ENCODE results near the gene RPL39L.

The RPL39L gene

GRCh38 chr3:187110156-187110555, 29.1 kb downstream of the RPL39L start:
- no peak for TF ChIP-seq ZBTB7A (IDR thresholded peaks at IDR 0.05; ENCODE audit: low read depth)
- TF ChIP-seq TCF12 (IDR thresholded peaks at IDR 0.05; ENCODE audit: low read depth) = no peak

GRCh38 chr3:187107989-187108388, 31.3 kb downstream of the RPL39L start:
- TF ChIP-seq EGR1 (IDR thresholded peaks at IDR 0.05) (no peak), CEBPB (IDR thresholded peaks at IDR 0.05) (no peak), FOXM1 (IDR thresholded peaks at IDR 0.05; ENCODE audit: borderline replicate concordance, low read depth) (no peak), TAF1 (IDR thresholded peaks at IDR 0.05; ENCODE audit: low read depth) (no peak), REST (IDR thresholded peaks at IDR 0.05; ENCODE audit: low read depth) (no peak), MAX (IDR thresholded peaks at IDR 0.05) (no peak), RAD21 (IDR thresholded peaks at IDR 0.05; ENCODE audit: low read depth) (no peak), CREB1 (IDR thresholded peaks at IDR 0.05; ENCODE audit: low read depth) (no peak), TCF12 (IDR thresholded peaks at IDR 0.05; ENCODE audit: low read depth) (no peak), USF1 (IDR thresholded peaks at IDR 0.05) (no peak), YY1 (IDR thresholded peaks at IDR 0.05; ENCODE audit: low read depth) (no peak), NFIC (IDR thresholded peaks at IDR 0.05) (no peak), EP300 (IDR thresholded peaks at IDR 0.05; ENCODE audit: borderline replicate concordance) (no peak), TEAD4 (IDR thresholded peaks at IDR 0.05) (no peak), ZBTB7A (IDR thresholded peaks at IDR 0.05; ENCODE audit: low read depth) (no peak)

GRCh38 chr3:187105700-187106099, 33.6 kb downstream of the RPL39L start:
- TF ChIP-seq EP300 (IDR thresholded peaks at IDR 0.05; ENCODE audit: borderline replicate concordance) (no peak), TCF12 (IDR thresholded peaks at IDR 0.05; ENCODE audit: low read depth) (no peak), FOXM1 (IDR thresholded peaks at IDR 0.05; ENCODE audit: borderline replicate concordance, low read depth) (no peak), TAF1 (IDR thresholded peaks at IDR 0.05; ENCODE audit: low read depth) (no peak), NFIC (IDR thresholded peaks at IDR 0.05) (no peak)

- TF ChIP-seq YY1 (IDR thresholded peaks at IDR 0.05; ENCODE audit: low read depth) (no peak), RAD21 (IDR thresholded peaks at IDR 0.05; ENCODE audit: low read depth) (no peak), CREB1 (IDR thresholded peaks at IDR 0.05; ENCODE audit: low read depth) (no peak), ZBTB7A (IDR thresholded peaks at IDR 0.05; ENCODE audit: low read depth) (no peak), FOXM1 (IDR thresholded peaks at IDR 0.05; ENCODE audit: borderline replicate concordance, low read depth) (no peak), MAX (IDR thresholded peaks at IDR 0.05) (no peak), TAF1 (IDR thresholded peaks at IDR 0.05; ENCODE audit: low read depth) (no peak), CEBPB (IDR thresholded peaks at IDR 0.05) (no peak)
These were observed 34.4 kb downstream of the RPL39L start for GRCh38 chr3:187104933-187105332.

- TF ChIP-seq EGR1 (IDR thresholded peaks at IDR 0.05) (no peak), CREB1 (IDR thresholded peaks at IDR 0.05; ENCODE audit: low read depth) (no peak), USF1 (IDR thresholded peaks at IDR 0.05) (no peak), RAD21 (IDR thresholded peaks at IDR 0.05; ENCODE audit: low read depth) (no peak), TCF12 (IDR thresholded peaks at IDR 0.05; ENCODE audit: low read depth) (no peak), REST (IDR thresholded peaks at IDR 0.05; ENCODE audit: low read depth) (no peak), EP300 (IDR thresholded peaks at IDR 0.05; ENCODE audit: borderline replicate concordance) (no peak), FOXM1 (IDR thresholded peaks at IDR 0.05; ENCODE audit: borderline replicate concordance, low read depth) (no peak), CEBPB (IDR thresholded peaks at IDR 0.05) (no peak)
These were observed 35.0 kb downstream of the RPL39L start for GRCh38 chr3:187104342-187104741.

GRCh38 chr3:187103251-187103650, 36.0 kb downstream of the RPL39L start:
- TF ChIP-seq ZBTB7A (IDR thresholded peaks at IDR 0.05; ENCODE audit: low read depth) (no peak), REST (IDR thresholded peaks at IDR 0.05; ENCODE audit: low read depth) (no peak), EGR1 (IDR thresholded peaks at IDR 0.05) (no peak), MAX (IDR thresholded peaks at IDR 0.05) (no peak), YY1 (IDR thresholded peaks at IDR 0.05; ENCODE audit: low read depth) (no peak), NFIC (IDR thresholded peaks at IDR 0.05) (no peak), TEAD4 (IDR thresholded peaks at IDR 0.05) (no peak), TCF12 (IDR thresholded peaks at IDR 0.05; ENCODE audit: low read depth) (no peak), USF1 (IDR thresholded peaks at IDR 0.05) (no peak), FOXM1 (IDR thresholded peaks at IDR 0.05; ENCODE audit: borderline replicate concordance, low read depth) (no peak), EP300 (IDR thresholded peaks at IDR 0.05; ENCODE audit: borderline replicate concordance) (no peak), CEBPB (IDR thresholded peaks at IDR 0.05) (no peak), CREB1 (IDR thresholded peaks at IDR 0.05; ENCODE audit: low read depth) (no peak)
